SK-N-SH (cell line): Measurements from ENCODE around the gene KRT84. TPM values are rescaled to one million over a fixed set of nuclear protein-coding genes. Genes with fewer than 3 reads are reported as not detected.

Experiments used
- CTCF ChIA-PET: fragments of 300-600, 350-600 bp; formaldehyde crosslinking; extraction: SDS; loops from one replicate; lab custom pipeline; 2021; lab: Yijun Ruan, JAX
- POLR2A ChIA-PET: fragments of 350-600 bp; sonication (Branson Sonifier 250); formaldehyde crosslinking; extraction: SDS; loops from one replicate; lab custom pipeline; 2020; ENCODE audit warnings: antibody characterized with exemption, inconsistent platforms; lab: Yijun Ruan, JAX
- DNase-seq: peaks from one replicate; pipeline ENCODE4 v3.0.0; 2012
- H2AFZ ChIP-seq: fragments of 200-600 bp; sonication (generic); 2 replicates; pipeline ENCODE4 v1.8.1; 2016; ENCODE audit warnings: antibody characterized with exemption, mild to moderate bottlenecking, low read depth
- H3F3A ChIP-seq: fragments of 200-600 bp; sonication (generic); replicated peaks from 2 replicates; pipeline ENCODE3; 2016; ENCODE audit warnings: antibody characterized with exemption, mild to moderate bottlenecking; ENCODE audit not compliant: insufficient read depth
- H3K27ac ChIP-seq, 2 experiments: fragments of 200-500 bp in 1 of 2; fragments of 200-600 bp in 1 of 2; sonication (Bioruptor generic) in 1 of 2; sonication (generic), shearing (Covaris generic) in 1 of 2; 2 replicates each; pipeline versions ENCODE4 v1.5.1 to v1.6.1; 2014 to 2016; ENCODE audit warnings: low read depth in 2 of 2, inconsistent platforms in 1 of 2, low read length in 1 of 2, mild to moderate bottlenecking in 1 of 2, mixed read lengths in 1 of 2
- H3K27me3 ChIP-seq: fragments of 200-600 bp; sonication (generic), shearing (Covaris generic); 2 replicates; pipeline ENCODE4 v1.6.1; 2016; ENCODE audit warnings: mixed run types; ENCODE audit not compliant: insufficient read depth
- H3K36me3 ChIP-seq, 2 experiments: fragments of 200-500 bp in 1 of 2; fragments of 200-600 bp in 1 of 2; sonication (Bioruptor generic) in 1 of 2; sonication (generic) in 1 of 2; replicated peaks in 1 of 2; 2 replicates each; pipeline versions ENCODE3 to v1.5.1; 2014 to 2016; ENCODE audit warnings: low read length in 1 of 2, mild to moderate bottlenecking in 1 of 2; ENCODE audit not compliant: insufficient read depth in 2 of 2, control insufficient read depth in 1 of 2
- H3K4me1 ChIP-seq, 2 experiments: fragments of 200-500 bp in 1 of 2; fragments of 200-600 bp in 1 of 2; sonication (Bioruptor generic) in 1 of 2; sonication (generic), shearing (Covaris generic) in 1 of 2; 2 replicates each; pipeline versions ENCODE4 v1.5.1 to v1.6.1; 2014 to 2016; ENCODE audit warnings: low read depth in 1 of 2, low read length in 1 of 2, mixed run types in 1 of 2; ENCODE audit not compliant: insufficient read depth in 2 of 2, control insufficient read depth in 1 of 2
- H3K4me2 ChIP-seq: fragments of 200-600 bp; sonication (generic), shearing (Covaris generic); 2 replicates; pipeline ENCODE4 v1.6.1; 2017; ENCODE audit warnings: mixed run types
- H3K4me3 ChIP-seq, 2 experiments: fragments of 200-500 bp in 1 of 2; fragments of 200-600 bp in 1 of 2; sonication (Bioruptor generic) in 1 of 2; sonication (generic), shearing (Covaris generic) in 1 of 2; 2 replicates each; pipeline versions ENCODE4 v1.5.1 to v1.8.1; 2014 to 2016; ENCODE audit warnings: low read depth in 2 of 2, inconsistent platforms in 1 of 2, low read length in 1 of 2, mild to moderate bottlenecking in 1 of 2, mixed read lengths in 1 of 2, moderate library complexity in 1 of 2
- H3K79me2 ChIP-seq: fragments of 200-600 bp; sonication (generic); 2 replicates; pipeline ENCODE4 v1.8.1; 2017; ENCODE audit warnings: mild to moderate bottlenecking; ENCODE audit not compliant: insufficient read depth
- H3K9ac ChIP-seq: fragments of 200-600 bp; sonication (generic); 2 replicates; pipeline ENCODE4 v1.6.1; 2017; ENCODE audit warnings: mixed run types
- H3K9me2 ChIP-seq: fragments of 200-600 bp; sonication (generic); 2 replicates; pipeline ENCODE4 v1.6.1; 2017; ENCODE audit warnings: mixed run types
- H3K9me3 ChIP-seq: fragments of 200-600 bp; sonication (generic); 2 replicates; pipeline ENCODE4 v1.6.1; 2017; ENCODE audit warnings: mixed run types, mild to moderate bottlenecking, moderate library complexity
- H4K20me1 ChIP-seq: fragments of 200-600 bp; sonication (generic); 2 replicates; pipeline ENCODE4 v1.6.1; 2017; ENCODE audit warnings: mild to moderate bottlenecking, mixed run types; ENCODE audit not compliant: insufficient read depth
- CTCF ChIP-seq: fragments of 200-600 bp; sonication (generic); IDR thresholded peaks from 2 replicates; pipeline ENCODE4 v1.6.1; 2017; ENCODE audit warnings: antibody characterized with exemption, mild to moderate bottlenecking, moderate library complexity
- EZH2phosphoT487 ChIP-seq: fragments of 200-600 bp; sonication (generic); IDR thresholded peaks from 2 replicates; pipeline ENCODE4 v1.6.1; 2017; ENCODE audit warnings: low read depth, mixed run types, mild to moderate bottlenecking, antibody characterized with exemption, moderate library complexity, borderline replicate concordance
- FOSL2 ChIP-seq: IDR thresholded peaks from 2 replicates; pipeline ENCODE4 v1.4.0; 2012; ENCODE audit warnings: low read depth, mild to moderate bottlenecking, moderate library complexity, borderline replicate concordance
- FOXJ3 ChIP-seq: sonication (generic); formaldehyde crosslinking; IDR thresholded peaks from 2 replicates; pipeline ENCODE4 v1.5.1; 2020; ENCODE audit warnings: mild to moderate bottlenecking, missing genetic modification reagents
- FOXM1 ChIP-seq: IDR thresholded peaks from 2 replicates; pipeline ENCODE4 v1.4.0; 2012; ENCODE audit warnings: low read depth, mild to moderate bottlenecking
- GABPA ChIP-seq: IDR thresholded peaks from 2 replicates; pipeline ENCODE4 v1.4.0; 2012; ENCODE audit warnings: low read depth, mild to moderate bottlenecking
- JUND ChIP-seq: IDR thresholded peaks from 2 replicates; pipeline ENCODE4 v1.4.0; 2012
- MXI1 ChIP-seq: IDR thresholded peaks from 2 replicates; pipeline ENCODE4 v1.6.1; 2012; ENCODE audit warnings: mild to moderate bottlenecking, low read depth, low read length, improper control_type of control experiment
- NFIC ChIP-seq: IDR thresholded peaks from 2 replicates; pipeline ENCODE4 v1.4.0; 2012; ENCODE audit warnings: borderline replicate concordance
- RCOR1 ChIP-seq: fragments of 150-350 bp; IDR thresholded peaks from 2 replicates; pipeline ENCODE4 v1.6.1; 2017; ENCODE audit warnings: antibody characterized with exemption, low read length
- RXRA ChIP-seq: IDR thresholded peaks from 2 replicates; pipeline ENCODE4 v1.4.0; 2012; ENCODE audit warnings: low read depth, mild to moderate bottlenecking, borderline replicate concordance
- SIN3A ChIP-seq: IDR thresholded peaks from 2 replicates; pipeline ENCODE4 v1.6.1; 2012; ENCODE audit warnings: low read depth, mild to moderate bottlenecking, low read length, moderate library complexity, borderline replicate concordance
- TAF1 ChIP-seq: IDR thresholded peaks from 2 replicates; pipeline ENCODE4 v1.6.1; 2012; ENCODE audit warnings: low read depth, mild to moderate bottlenecking, low read length, moderate library complexity, borderline replicate concordance
- TCF12 ChIP-seq: IDR thresholded peaks from 2 replicates; pipeline ENCODE4 v1.4.0; 2012
- TEAD4 ChIP-seq: IDR thresholded peaks from 2 replicates; pipeline ENCODE4 v1.4.0; 2012; ENCODE audit warnings: mild to moderate bottlenecking, borderline replicate concordance; ENCODE audit not compliant: insufficient read depth
- USF1 ChIP-seq: IDR thresholded peaks from 2 replicates; pipeline ENCODE4 v1.4.0; 2012; ENCODE audit warnings: low read depth, borderline replicate concordance
- WGBS: methylation state at CpG from one replicate; pipeline ENCODE4 v1.1.6; 2017; ENCODE audit warnings: low lambda C conversion rate; 5-methylcytosine and 5-hydroxymethylcytosine counted together
- polyA plus RNA-seq, 3 experiments: library from polyadenylated mRNA; depleted of rRNA; stranded (reverse); fragments of >200 nt; gene quantifications; 2 replicates each; pipeline ENCODE4 v1.2.3, GENCODE V29; 2012
- TF ChIP-seq, protein P1 (sequence below): fragments of 150-350 bp; IDR thresholded peaks from 2 replicates; pipeline ENCODE4 v1.6.1; 2016; ENCODE audit warnings: mild to moderate bottlenecking, low read depth, low read length
- TF ChIP-seq, protein P2 (sequence below): IDR thresholded peaks from 2 replicates; pipeline ENCODE4 v1.4.0; 2012; ENCODE audit warnings: low read depth

The KRT84 gene
- polyA plus RNA-seq, 1 of the 3 experiments (the other 2 are of a cell fraction), result not detected

DNA sequence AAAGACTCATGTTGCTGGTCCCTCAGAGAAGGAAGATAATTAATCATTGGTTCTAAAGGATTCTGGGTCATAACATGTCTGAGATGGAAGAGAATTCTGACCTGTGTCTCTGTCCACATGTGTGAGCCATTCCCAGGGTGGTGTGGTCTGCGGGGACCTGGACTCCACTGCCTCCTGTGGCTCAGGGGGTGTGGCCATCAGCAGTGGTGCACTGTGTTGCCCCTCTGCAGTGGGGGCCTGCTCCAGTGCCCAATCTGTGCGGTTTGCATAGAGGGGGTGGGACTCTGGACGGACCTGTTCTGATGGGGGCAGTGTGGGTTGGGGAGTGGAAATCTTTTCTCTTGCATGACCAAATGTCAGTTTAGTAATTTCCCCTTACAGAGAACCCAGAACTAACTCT, 31.7 kb downstream of the KRT84 start:
- ChIA-PET CTCF (interaction anchor here (1.2 to 2.1 kb wide), 3 partner anchors 11 to 517 kb away, joined by 3 to 5 read pairs (median 5); no protein-coding TSS in a partner anchor), POLR2A (no interaction called here)
- peaks cover 40% of the 10 kb centered on the region; the same call in 1 of the 2 replicates for H3K27me3 ChIP-seq
- H3K9ac ChIP-seq, result no peak overlapping the region
- H3K9me3 ChIP-seq, result no peaks in the 10 kb centered on the region
- H3K4me3 ChIP-seq, result no peak overlapping the region
- no peaks in the 10 kb centered on the region for H3K79me2 ChIP-seq
- TF ChIP-seq GABPA, result no peak
- TF ChIP-seq SIN3A, result no peak
- TF ChIP-seq NFIC, result no peak
- TF ChIP-seq JUND, result no peak
- TF ChIP-seq MXI1, result no peak
- no peak for TF ChIP-seq TEAD4
- no peak for TF ChIP-seq RXRA
- TF ChIP-seq, protein P1, sequence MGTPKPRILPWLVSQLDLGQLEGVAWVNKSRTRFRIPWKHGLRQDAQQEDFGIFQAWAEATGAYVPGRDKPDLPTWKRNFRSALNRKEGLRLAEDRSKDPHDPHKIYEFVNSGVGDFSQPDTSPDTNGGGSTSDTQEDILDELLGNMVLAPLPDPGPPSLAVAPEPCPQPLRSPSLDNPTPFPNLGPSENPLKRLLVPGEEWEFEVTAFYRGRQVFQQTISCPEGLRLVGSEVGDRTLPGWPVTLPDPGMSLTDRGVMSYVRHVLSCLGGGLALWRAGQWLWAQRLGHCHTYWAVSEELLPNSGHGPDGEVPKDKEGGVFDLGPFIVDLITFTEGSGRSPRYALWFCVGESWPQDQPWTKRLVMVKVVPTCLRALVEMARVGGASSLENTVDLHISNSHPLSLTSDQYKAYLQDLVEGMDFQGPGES, result no peak
- TF ChIP-seq TAF1, result no peak
- DNase-seq, result no peak
- H3K9me2 ChIP-seq, result no peaks in the 10 kb centered on the region
- H3K36me3 ChIP-seq, result no peaks in the 10 kb centered on the region
- H2AFZ ChIP-seq, result no peak overlapping the region
- H4K20me1 ChIP-seq, result no peaks in the 10 kb centered on the region
- H3K4me2 ChIP-seq, result no peak overlapping the region
- WGBS, result 0% methylated on average over 1 of the region's 3 CpGs
- H3K27ac ChIP-seq, result no peak overlapping the region
- no peaks in the 10 kb centered on the region for H3F3A ChIP-seq
- no peaks in the 10 kb centered on the region; a peak in 1 of 4 replicates for H3K4me1 ChIP-seq

DNA sequence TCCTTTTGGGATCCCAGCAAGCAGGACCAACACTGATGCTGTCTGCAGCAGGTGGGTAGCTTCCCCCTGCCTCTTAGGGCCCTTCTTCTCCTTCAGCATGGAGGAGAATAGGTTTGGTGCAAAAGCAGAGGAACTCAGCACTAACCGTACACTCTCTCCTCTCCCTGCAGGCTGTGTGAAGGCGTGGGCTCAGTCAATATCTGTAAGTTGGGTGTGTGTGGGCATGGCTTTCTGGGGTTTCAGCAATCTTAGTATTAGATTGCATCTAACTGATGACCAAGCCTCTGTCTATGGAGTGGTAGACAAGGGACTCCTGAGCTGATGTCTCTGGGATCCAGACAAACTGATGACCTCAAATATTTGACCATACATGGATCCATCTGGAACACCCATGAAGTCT, 32.5 kb downstream of the KRT84 start:
- no peaks in the 10 kb centered on the region; a peak in 1 of 4 replicates for H3K4me1 ChIP-seq
- no peaks in the 10 kb centered on the region for H4K20me1 ChIP-seq
- H3K9ac ChIP-seq, result no peak overlapping the region
- H3K4me2 ChIP-seq, result no peak overlapping the region
- WGBS, result 83% methylated on average over 1 of the region's 2 CpGs
- no peaks in the 10 kb centered on the region for H3K9me2 ChIP-seq
- no peak overlapping the region for H3K27ac ChIP-seq
- ChIA-PET POLR2A (no interaction called here), CTCF (interaction anchor here (1.2 to 3.1 kb wide), 5 partner anchors 9 to 518 kb away, joined by 3 to 18 read pairs (median 5); no protein-coding TSS in a partner anchor)
- no peak overlapping the region for H2AFZ ChIP-seq
- no peaks in the 10 kb centered on the region for H3F3A ChIP-seq
- no peaks in the 10 kb centered on the region for H3K36me3 ChIP-seq
- H3K27me3 ChIP-seq, result peaks cover 40% of the 10 kb centered on the region
- no peaks in the 10 kb centered on the region for H3K79me2 ChIP-seq
- no peaks in the 10 kb centered on the region for H3K9me3 ChIP-seq
- DNase-seq, result no peak
- TF ChIP-seq FOXM1 (no peak), NFIC (no peak), CTCF (no peak), FOXJ3 (no peak), EZH2phosphoT487 (no peak), RCOR1 (no peak), USF1 (no peak), FOSL2 (no peak), JUND (no peak), TCF12 (no peak)
- TF ChIP-seq, protein P2, sequence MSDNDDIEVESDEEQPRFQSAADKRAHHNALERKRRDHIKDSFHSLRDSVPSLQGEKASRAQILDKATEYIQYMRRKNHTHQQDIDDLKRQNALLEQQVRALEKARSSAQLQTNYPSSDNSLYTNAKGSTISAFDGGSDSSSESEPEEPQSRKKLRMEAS, result no peak
- no peak overlapping the region for H3K4me3 ChIP-seq
